B cell (primary cell): ENCODE data around the gene THY1. TPM values are rescaled to one million over a fixed set of nuclear protein-coding genes. Genes with fewer than 3 reads are reported as not detected.

Experiments
- ATAC-seq: fragments of 200-7000 bp; cut with Tn5 transposase; one replicate; pipeline ENCODE4 v1.10.0; 2021; ENCODE audit warnings: low read depth, mild to moderate bottlenecking, moderate number of reproducible peaks, moderate library complexity
- CTCF ChIA-PET: fragments of 350-600 bp; sonication (Branson Sonifier 250); formaldehyde crosslinking; loops from one replicate; lab custom pipeline; 2021; ENCODE audit warnings: antibody characterized with exemption, inconsistent platforms; lab: Charles Lee
- POLR2A ChIA-PET: fragments of 350-600 bp; sonication (Branson Sonifier 250); formaldehyde crosslinking; loops from one replicate; lab custom pipeline; 2021; ENCODE audit warnings: antibody characterized with exemption; lab: Charles Lee
- DNase-seq: peaks from one replicate; pipeline ENCODE4 v3.0.0; 2013
- H2AFZ ChIP-seq: 2 replicates; pipeline ENCODE4 v1.6.1; 2012; ENCODE audit warnings: mild to moderate bottlenecking, low read depth, low read length; ENCODE audit not compliant: insufficient read depth, poor library complexity, severe bottlenecking
- H3K27ac ChIP-seq, 2 donors: 1 replicate in 1 of 2; 2 replicates in 1 of 2; pipeline ENCODE4 v1.5.1; 2012 to 2013; ENCODE audit warnings: low read length in 2 of 2, mild to moderate bottlenecking in 2 of 2, moderate library complexity in 1 of 2
- H3K27me3 ChIP-seq, 4 experiments: fragments of 200-600 bp in 1 of 4; sonication (generic) in 1 of 4; replicated peaks in 1 of 4; 1 replicate in 2 of 4; 2 replicates in 2 of 4; pipeline versions ENCODE4 v1.6.1 to v1.7.0; 2013 to 2016; ENCODE audit warnings: low read length in 3 of 4, mild to moderate bottlenecking in 2 of 4, mixed read lengths in 1 of 4, moderate library complexity in 1 of 4; ENCODE audit not compliant: insufficient read depth in 4 of 4, control insufficient read depth in 3 of 4; ENCODE audit errors: control extremely low read depth in 1 of 4
- H3K36me3 ChIP-seq, 2 experiments: replicated peaks in 1 of 2; 1 replicate in 1 of 2; 2 replicates in 1 of 2; pipeline versions ENCODE4 v1.6.1 to v1.7.1; 2013; ENCODE audit warnings: low read length in 1 of 2; ENCODE audit not compliant: insufficient read depth in 2 of 2, control insufficient read depth in 1 of 2; ENCODE audit errors: control extremely low read depth in 1 of 2, extremely low read depth in 1 of 2
- H3K4me1 ChIP-seq, 2 donors: fragments of 200-600 bp in 1 of 2; sonication (generic) in 1 of 2; 1 replicate in 1 of 2; 2 replicates in 1 of 2; pipeline versions ENCODE4 v1.5.1 to v1.6.1; 2013 to 2017; ENCODE audit warnings: low read length in 2 of 2; ENCODE audit not compliant: control insufficient read depth in 2 of 2, insufficient read depth in 2 of 2
- H3K4me2 ChIP-seq: replicated peaks from 2 replicates; pipeline ENCODE3; 2012; ENCODE audit warnings: mild to moderate bottlenecking, low read depth, low read length; ENCODE audit not compliant: poor library complexity, severe bottlenecking
- H3K4me3 ChIP-seq, 5 experiments: fragments of 200-600 bp in 1 of 5; sonication (generic) in 1 of 5; 1 replicate in 3 of 5; 2 replicates in 2 of 5; pipeline versions ENCODE4 v1.5.1 to v1.7.0; 2011 to 2016; ENCODE audit warnings: low read length in 4 of 5, mild to moderate bottlenecking in 4 of 5, low read depth in 2 of 5, control low read depth in 1 of 5, moderate library complexity in 1 of 5; ENCODE audit not compliant: insufficient read depth in 1 of 5; ENCODE audit errors: control extremely low read depth in 1 of 5, extremely low read depth in 1 of 5
- H3K79me2 ChIP-seq: fragments of 200-600 bp; sonication (generic); one replicate; pipeline ENCODE4 v1.6.0; 2016; ENCODE audit warnings: low read length; ENCODE audit not compliant: control insufficient read depth, insufficient read depth
- H3K9ac ChIP-seq: fragments of 200-600 bp; sonication (generic); 2 replicates; pipeline ENCODE4 v1.6.1; 2017; ENCODE audit warnings: mild to moderate bottlenecking, low read length, moderate library complexity
- H3K9me3 ChIP-seq, 3 donors: one replicate each; pipeline versions ENCODE4 v1.6.1 to v1.7.1; 2013; ENCODE audit warnings: low read length in 2 of 3; ENCODE audit not compliant: control insufficient read depth in 2 of 3, insufficient read depth in 1 of 3; ENCODE audit errors: control extremely low read depth in 1 of 3
- H4K20me1 ChIP-seq: 2 replicates; pipeline ENCODE4 v1.6.0; 2012; ENCODE audit warnings: mild to moderate bottlenecking, low read length; ENCODE audit not compliant: insufficient read depth, control insufficient read depth, poor library complexity, severe bottlenecking
- H3K27ac Mint-ChIP-seq: one replicate; pipeline ENCODE4 v1.8.0; 2021; ENCODE audit warnings: mixed read lengths
- H3K27me3 Mint-ChIP-seq: one replicate; pipeline ENCODE4 v1.8.0; 2021; ENCODE audit warnings: mixed read lengths
- H3K4me1 Mint-ChIP-seq: one replicate; pipeline ENCODE4 v1.8.0; 2021; ENCODE audit warnings: mixed read lengths
- H3K4me3 Mint-ChIP-seq: one replicate; pipeline ENCODE4 v1.8.0; 2021; ENCODE audit warnings: mixed read lengths
- H3K9me3 Mint-ChIP-seq: one replicate; pipeline ENCODE4 v1.8.0; 2022; ENCODE audit warnings: mixed read lengths; ENCODE audit not compliant: insufficient read depth
- CTCF ChIP-seq: fragments of 200-600 bp; IDR thresholded peaks from one replicate; pipeline ENCODE4 v1.8.0; 2022; ENCODE audit warnings: antibody characterized with exemption, mild to moderate bottlenecking
- EZH2 ChIP-seq: IDR thresholded peaks from 2 replicates; pipeline ENCODE4 v1.6.1; 2012; ENCODE audit warnings: borderline replicate concordance, low read depth, mild to moderate bottlenecking, moderate library complexity, low read length; ENCODE audit not compliant: insufficient read depth, poor library complexity, severe bottlenecking
- WGBS: methylation state at CpG from one replicate; pipeline ENCODE4 v1.1.5; 2013; ENCODE audit warnings: missing lambda C conversion rate; ENCODE audit not compliant: insufficient coverage; 5-methylcytosine and 5-hydroxymethylcytosine counted together
- intact Hi-C: fragments of 100-400 bp; cut with micrococcal nuclease; formaldehyde crosslinking; loops from one replicate; pipeline ENCODE4 v1.10.0; 2022
- polyA plus RNA-seq: library from polyadenylated mRNA; depleted of rRNA; stranded (reverse); fragments of >200 nt; gene quantifications from 2 replicates; pipeline ENCODE4 v1.2.3, GENCODE V29; 2012
- total RNA-seq, 2 donors: library from RNA; stranded (reverse); fragments of 120-200 nt in 1 of 2; gene quantifications; 1 replicate in 1 of 2; 2 replicates in 1 of 2; pipeline versions ENCODE4 v1.2.3 to v1.2.4, GENCODE V29; 2013 to 2022

THY1 gene
- total and polyA plus RNA-seq, 2 donors (not counting 1 experiment from before 2014, with no cell fraction given), result not detected

- TF ChIP-seq EZH2, result no peak
- peak; percentile 68 for TF ChIP-seq CTCF
Observed at GRCh38 chr11:119373921-119374631, 48.9 kb downstream of the THY1 start.

More at GRCh38 chr11:119373921-119374631, 48.9 kb downstream of the THY1 start:
- Histone ChIP-seq H3K4me2 (no peak overlapping the region), H3K9me3 (no peaks in the 10 kb centered on the region), H3K79me2 (no peaks in the 10 kb centered on the region), H3K27ac (no peak overlapping the region), H4K20me1 (no peaks in the 10 kb centered on the region), H3K4me1 (no peaks in the 10 kb centered on the region), H3K27me3 (peaks cover 0 to 10% (median 0%) of the 10 kb centered on the region in 4 experiments), H2AFZ (no peak overlapping the region), H3K36me3 (no peaks in the 10 kb centered on the region), H3K9ac (no peak overlapping the region), H3K4me3 (no peak overlapping the region)
- Mint-ChIP-seq H3K9me3 (no peaks in the 10 kb centered on the region), H3K4me3 (no peak overlapping the region), H3K27me3 (peaks cover 18% of the 10 kb centered on the region), H3K27ac (no peak overlapping the region), H3K4me1 (no peaks in the 10 kb centered on the region)
- DNase-seq (peak; percentile 51), ATAC-seq (peak; percentile 53)
- intact Hi-C loops, result no loop called here
- WGBS, result 57% methylated on average over 2 of the region's 5 CpGs
- CTCF ChIA-PET, result interaction anchor here (0.6 to 5.5 kb wide), 5 partner anchors 11 to 168 kb away, joined by 3 to 46 read pairs (median 3); no protein-coding TSS in a partner anchor
- POLR2A ChIA-PET, result interaction anchor here (0.6 kb wide), 1 partner anchor 1680 kb away, joined by 4 read pairs; no protein-coding TSS in a partner anchor
